Measurements from ENCODE around the gene DCT. TPM values are rescaled to one million over a fixed set of nuclear protein-coding genes. Genes with fewer than 3 reads are reported as not detected.

The DCT gene
- total RNA-seq, 1 donor from 2014 or later, result not detected

- DNase-seq (ENCODE audit: low read depth in 2 of 2), result no peak
These were observed 24.6 kb downstream of the DCT start for GRCh38 chr13:94454906-94455305.

GRCh38 chr13:94454334-94454733, 25.1 kb downstream of the DCT start:
- no peak for DNase-seq (ENCODE audit: low read depth in 2 of 2)

GRCh38 chr13:94444826-94445225, 34.7 kb downstream of the DCT start:
- no peak for DNase-seq (ENCODE audit: low read depth in 2 of 2)

- DNase-seq (ENCODE audit: low read depth in 2 of 2), result peak; percentile 29 to 52
These were observed 43.8 kb downstream of the DCT start for GRCh38 chr13:94435604-94436226.

- no peak for DNase-seq (ENCODE audit: low read depth in 2 of 2)
These were observed 46.2 kb downstream of the DCT start for GRCh38 chr13:94433055-94433961.

- DNase-seq (ENCODE audit: low read depth in 2 of 2), result no peak
These were observed 47.5 kb downstream of the DCT start for GRCh38 chr13:94431987-94432386.

GRCh38 chr13:94431574-94431973, 47.9 kb downstream of the DCT start:
- DNase-seq (ENCODE audit: low read depth in 2 of 2), result no peak

GRCh38 chr13:94427313-94427953, 52.0 kb downstream of the DCT start:
- no peak for DNase-seq (ENCODE audit: low read depth in 2 of 2)

- no peak for DNase-seq (ENCODE audit: low read depth in 2 of 2)
These were observed 59.6 kb downstream of the DCT start for GRCh38 chr13:94419925-94420305.

GRCh38 chr13:94419304-94419924, 60.1 kb downstream of the DCT start:
- DNase-seq (ENCODE audit: low read depth in 2 of 2), result no peak

- no peak for DNase-seq (ENCODE audit: low read depth in 2 of 2)
These were observed 62.2 kb downstream of the DCT start for GRCh38 chr13:94417294-94417693.

- DNase-seq (ENCODE audit: low read depth in 2 of 2), result peak in 1 of 2 donors; percentile 11
These were observed 62.9 kb downstream of the DCT start for GRCh38 chr13:94416454-94417080.

- no peak for DNase-seq (ENCODE audit: low read depth in 2 of 2)
These were observed 63.8 kb downstream of the DCT start for GRCh38 chr13:94415500-94416237.

GRCh38 chr13:94414708-94415107, 64.8 kb downstream of the DCT start:
- DNase-seq (ENCODE audit: low read depth in 2 of 2), result no peak

- DNase-seq (ENCODE audit: low read depth in 2 of 2), result no peak
These were observed 65.3 kb downstream of the DCT start for GRCh38 chr13:94414141-94414540.

- no peak for DNase-seq (ENCODE audit: low read depth in 2 of 2)
These were observed 65.9 kb downstream of the DCT start for GRCh38 chr13:94413598-94413944.

- no peak for DNase-seq (ENCODE audit: low read depth in 2 of 2)
These were observed 66.4 kb downstream of the DCT start for GRCh38 chr13:94412870-94413597.

GRCh38 chr13:94411747-94412146, 67.7 kb downstream of the DCT start:
- no peak for DNase-seq (ENCODE audit: low read depth in 2 of 2)

GRCh38 chr13:94408314-94409036, 71.0 kb downstream of the DCT start:
- DNase-seq (ENCODE audit: low read depth in 2 of 2), result no peak

GRCh38 chr13:94400874-94401273, 78.6 kb downstream of the DCT start:
- DNase-seq (ENCODE audit: low read depth in 2 of 2), result no peak
